Measurements from ENCODE around the gene PTPRN2. TPM values are rescaled to one million over a fixed set of nuclear protein-coding genes. Genes with fewer than 3 reads are reported as not detected.
A peak's percentile ranks its signal among the peaks of the same experiment; 100 is the strongest.

Gene PTPRN2
- polyA plus RNA-seq, 3 donors from 2014 or later = 1.9 to 3.7 (median 2.2) TPM

GRCh38 chr7:158082761-158083160 is 504.9 kb downstream of the PTPRN2 start:
- Mint-ChIP-seq H3K4me3 (no peak overlapping the region), H3K9me3 (peaks cover 0 to 4% (median 0%) of the 10 kb centered on the region in 6 donors), H3K27me3 (ENCODE audit: low read depth in 3 of 3) (peaks cover 0 to 2% (median 0%) of the 10 kb centered on the region in 3 donors), H3K36me3 (no peaks in the 10 kb centered on the region), H3K27ac (no peak overlapping the region), H3K4me1 (no peaks in the 10 kb centered on the region)
- DNase-seq = no peak

- Mint-ChIP-seq H3K27me3 (ENCODE audit: low read depth in 3 of 3) (peaks cover 0 to 4% (median 0%) of the 10 kb centered on the region in 3 donors), H3K27ac (no peak overlapping the region), H3K4me1 (no peaks in the 10 kb centered on the region), H3K9me3 (peaks cover 0 to 4% (median 0%) of the 10 kb centered on the region in 6 donors), H3K4me3 (no peak overlapping the region), H3K36me3 (no peaks in the 10 kb centered on the region)
- DNase-seq = no peak
Measured at GRCh38 chr7:158080899-158081445, 506.7 kb downstream of the PTPRN2 start.

DNA sequence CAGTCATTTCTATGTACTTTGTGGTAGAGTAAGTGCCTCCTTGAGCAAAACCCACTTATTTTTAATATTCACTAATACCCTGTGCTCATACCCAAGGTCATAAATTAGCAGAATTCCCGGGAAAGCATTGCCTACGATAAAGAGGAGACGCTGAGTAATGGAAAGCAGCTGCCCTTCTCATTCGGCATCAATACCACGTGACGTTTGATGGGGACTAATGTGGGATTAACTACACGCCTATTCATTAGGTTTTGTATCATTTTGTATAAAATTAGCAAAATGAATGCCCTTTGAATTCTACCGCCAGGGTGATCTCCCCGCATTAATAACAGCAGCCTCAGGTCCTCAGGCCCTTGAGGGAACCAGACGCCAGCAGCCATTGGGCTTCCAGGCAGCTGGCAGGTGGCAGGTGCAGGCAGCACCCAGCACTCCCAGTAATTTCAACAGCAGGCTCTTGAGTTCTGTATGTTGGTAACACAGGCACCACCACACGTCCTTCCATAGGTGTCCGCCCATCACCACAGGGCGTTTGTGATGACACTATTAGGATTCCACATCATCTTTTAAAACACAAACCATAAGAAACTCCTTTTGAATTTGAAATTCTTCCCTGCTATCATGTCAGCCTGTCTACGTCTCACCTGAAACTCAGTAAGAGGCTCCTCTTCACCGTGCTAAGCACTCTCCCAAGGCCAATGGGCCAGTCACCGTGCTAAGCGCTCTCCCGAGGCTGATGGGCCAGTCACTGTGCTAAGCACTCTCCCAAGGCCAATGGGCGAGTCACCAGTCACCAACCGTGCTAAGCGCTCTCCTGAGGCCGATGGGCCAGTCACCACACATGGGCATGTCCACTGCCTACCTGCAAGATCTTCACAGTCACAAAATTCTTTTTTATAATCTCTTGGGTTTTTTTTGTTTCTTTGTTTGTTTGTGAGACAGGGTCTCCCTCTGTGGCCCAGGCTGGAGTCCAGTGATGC is 509.4 kb downstream of the PTPRN2 start:
- no peaks in the 10 kb centered on the region for H3K4me1 Mint-ChIP-seq

DNA sequence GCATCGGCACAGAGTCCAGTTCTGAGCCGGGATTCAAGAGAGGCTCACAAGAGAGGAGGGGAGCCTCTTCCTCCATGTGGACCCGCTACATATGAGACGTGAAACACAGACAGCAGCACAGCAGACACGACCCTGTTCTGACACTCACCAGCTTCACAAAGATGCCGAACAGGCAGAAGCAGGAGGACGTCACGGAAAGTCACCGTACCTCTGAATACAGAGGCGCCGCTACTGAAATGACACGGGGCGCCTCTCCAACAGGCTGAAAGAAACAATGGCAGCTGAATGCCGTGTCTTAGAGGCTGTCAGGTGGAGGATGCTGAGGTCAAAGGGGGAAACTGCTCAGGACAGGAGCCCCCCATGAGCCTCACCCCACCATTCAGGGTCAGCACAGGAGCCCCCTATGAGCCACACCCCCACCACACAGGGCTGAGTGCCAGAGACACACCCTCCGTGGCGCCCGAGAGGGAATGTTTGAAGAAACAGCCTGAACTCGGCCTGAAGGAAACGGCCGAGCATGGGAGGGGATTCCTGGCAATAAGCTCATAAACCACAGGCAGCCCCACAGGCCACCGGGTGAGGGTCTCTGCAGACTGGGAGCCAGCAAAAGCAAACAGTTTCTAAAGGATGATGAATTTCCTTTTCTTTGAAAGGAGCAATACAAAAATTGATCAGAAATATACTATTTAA is 510.3 kb downstream of the PTPRN2 start:
- no peak for DNase-seq
- Mint-ChIP-seq H3K4me3 (no peak overlapping the region), H3K36me3 (no peaks in the 10 kb centered on the region), H3K4me1 (no peaks in the 10 kb centered on the region), H3K27me3 (ENCODE audit: low read depth in 3 of 3) (peaks cover 0 to 7% (median 1%) of the 10 kb centered on the region in 3 donors), H3K9me3 (peaks cover 0 to 3% (median under 1%) of the 10 kb centered on the region in 6 donors), H3K27ac (no peak overlapping the region)

More for the DNA sequence above, 509.4 kb downstream of the PTPRN2 start:
- H3K27ac Mint-ChIP-seq = no peak overlapping the region
- no peak overlapping the region for H3K4me3 Mint-ChIP-seq
- peaks cover 0 to 8% (median 1%) of the 10 kb centered on the region in 3 donors for H3K27me3 Mint-ChIP-seq (ENCODE audit: low read depth in 3 of 3)
- DNase-seq = no peak
- peaks cover 0 to 4% (median 0%) of the 10 kb centered on the region in 6 donors for H3K9me3 Mint-ChIP-seq
- H3K36me3 Mint-ChIP-seq = no peaks in the 10 kb centered on the region

- Mint-ChIP-seq H3K4me3 (no peak overlapping the region), H3K27ac (no peak overlapping the region), H3K9me3 (peaks cover 0 to 3% (median under 1%) of the 10 kb centered on the region in 6 donors), H3K36me3 (no peaks in the 10 kb centered on the region), H3K4me1 (no peaks in the 10 kb centered on the region), H3K27me3 (ENCODE audit: low read depth in 3 of 3) (peaks cover 0 to 6% (median 1%) of the 10 kb centered on the region in 3 donors)
- DNase-seq = no peak
Measured at GRCh38 chr7:158076656-158077055, 511.0 kb downstream of the PTPRN2 start.

DNA sequence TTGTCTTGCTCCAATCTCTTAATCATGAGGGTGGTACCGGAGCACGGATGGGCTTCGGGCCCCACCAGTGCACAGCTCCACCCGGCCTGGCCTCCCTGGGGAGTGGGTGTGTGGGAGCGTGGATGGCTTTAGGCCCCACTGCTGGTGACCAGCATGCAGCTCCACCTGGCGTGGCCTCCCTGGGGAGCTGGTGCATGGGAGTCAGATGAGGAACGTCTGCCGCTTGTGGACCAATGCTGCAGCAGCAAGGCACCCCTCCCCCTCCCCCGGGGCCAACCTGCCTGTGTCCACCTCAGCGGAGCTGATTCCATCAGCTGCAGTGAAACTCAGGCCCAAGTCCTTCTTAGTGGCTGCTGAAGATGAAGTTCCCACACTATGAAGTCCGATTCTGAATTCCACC is 511.4 kb downstream of the PTPRN2 start:
- H3K4me3 Mint-ChIP-seq = no peak overlapping the region
- no peak for DNase-seq
- no peak overlapping the region for H3K27ac Mint-ChIP-seq
- no peaks in the 10 kb centered on the region for H3K36me3 Mint-ChIP-seq
- peaks cover 0 to 3% (median 2%) of the 10 kb centered on the region in 6 donors for H3K9me3 Mint-ChIP-seq
- no peaks in the 10 kb centered on the region for H3K4me1 Mint-ChIP-seq
- H3K27me3 Mint-ChIP-seq (ENCODE audit: low read depth in 3 of 3) = peaks cover 0 to 6% (median 1%) of the 10 kb centered on the region in 3 donors

- H3K9me3 Mint-ChIP-seq = peaks cover 0 to 3% (median 2%) of the 10 kb centered on the region in 6 donors
- H3K27ac Mint-ChIP-seq = no peak overlapping the region
- no peak for DNase-seq
- H3K36me3 Mint-ChIP-seq = no peaks in the 10 kb centered on the region
- no peak overlapping the region for H3K4me3 Mint-ChIP-seq
- H3K4me1 Mint-ChIP-seq = no peaks in the 10 kb centered on the region
- peaks cover 0 to 6% (median 1%) of the 10 kb centered on the region in 3 donors for H3K27me3 Mint-ChIP-seq (ENCODE audit: low read depth in 3 of 3)
Measured at GRCh38 chr7:158075633-158076001, 512.0 kb downstream of the PTPRN2 start.

GRCh38 chr7:158074896-158075632 is 512.6 kb downstream of the PTPRN2 start:
- no peaks in the 10 kb centered on the region for H3K4me1 Mint-ChIP-seq
- no peak overlapping the region for H3K4me3 Mint-ChIP-seq
- H3K36me3 Mint-ChIP-seq = peaks cover 0 to 2% (median 0%) of the 10 kb centered on the region in 3 donors
- peaks cover 0 to 3% (median 2%) of the 10 kb centered on the region in 6 donors for H3K9me3 Mint-ChIP-seq
- H3K27ac Mint-ChIP-seq = no peak overlapping the region
- H3K27me3 Mint-ChIP-seq (ENCODE audit: low read depth in 3 of 3) = peaks cover 1 to 6% (median 2%) of the 10 kb centered on the region in 3 donors
- no peak for DNase-seq

GRCh38 chr7:158073845-158074840 is 513.5 kb downstream of the PTPRN2 start:
- Mint-ChIP-seq H3K4me1 (no peaks in the 10 kb centered on the region), H3K27me3 (ENCODE audit: low read depth in 3 of 3) (peaks cover 1 to 7% (median 3%) of the 10 kb centered on the region in 3 donors), H3K36me3 (peaks cover 0 to 4% (median 0%) of the 10 kb centered on the region in 3 donors), H3K4me3 (no peak overlapping the region), H3K27ac (no peak overlapping the region), H3K9me3 (peaks cover 0 to 5% (median 3%) of the 10 kb centered on the region in 6 donors)
- DNase-seq = no peak

GRCh38 chr7:158072991-158073730 is 514.5 kb downstream of the PTPRN2 start:
- no peaks in the 10 kb centered on the region for H3K4me1 Mint-ChIP-seq
- peaks cover 1 to 7% (median 3%) of the 10 kb centered on the region in 3 donors for H3K27me3 Mint-ChIP-seq (ENCODE audit: low read depth in 3 of 3)
- no peak overlapping the region for H3K27ac Mint-ChIP-seq
- peaks cover 0 to 5% (median 3%) of the 10 kb centered on the region in 6 donors for H3K9me3 Mint-ChIP-seq
- no peak for DNase-seq
- peaks cover 0 to 4% (median 0%) of the 10 kb centered on the region in 3 donors for H3K36me3 Mint-ChIP-seq
- H3K4me3 Mint-ChIP-seq = no peak overlapping the region

GRCh38 chr7:158070222-158070920 is 517.3 kb downstream of the PTPRN2 start:
- no peaks in the 10 kb centered on the region for H3K4me1 Mint-ChIP-seq
- H3K27ac Mint-ChIP-seq = peak overlapping the region in 2 of 6 donors; percentile 74 to 75
- peaks cover 2 to 7% (median 5%) of the 10 kb centered on the region in 3 donors for H3K27me3 Mint-ChIP-seq (ENCODE audit: low read depth in 3 of 3)
- peaks cover 0 to 6% (median 3%) of the 10 kb centered on the region in 6 donors for H3K9me3 Mint-ChIP-seq
- peaks cover 0 to 4% (median 0%) of the 10 kb centered on the region in 3 donors for H3K36me3 Mint-ChIP-seq
- no peak for DNase-seq
- no peak overlapping the region for H3K4me3 Mint-ChIP-seq
